ENCODE results near the gene PPP2R3A. TPM values are rescaled to one million over a fixed set of nuclear protein-coding genes. Genes with fewer than 3 reads are reported as not detected.
A peak's percentile ranks its signal among the peaks of the same experiment; 100 is the strongest.

PPP2R3A gene, protein sequence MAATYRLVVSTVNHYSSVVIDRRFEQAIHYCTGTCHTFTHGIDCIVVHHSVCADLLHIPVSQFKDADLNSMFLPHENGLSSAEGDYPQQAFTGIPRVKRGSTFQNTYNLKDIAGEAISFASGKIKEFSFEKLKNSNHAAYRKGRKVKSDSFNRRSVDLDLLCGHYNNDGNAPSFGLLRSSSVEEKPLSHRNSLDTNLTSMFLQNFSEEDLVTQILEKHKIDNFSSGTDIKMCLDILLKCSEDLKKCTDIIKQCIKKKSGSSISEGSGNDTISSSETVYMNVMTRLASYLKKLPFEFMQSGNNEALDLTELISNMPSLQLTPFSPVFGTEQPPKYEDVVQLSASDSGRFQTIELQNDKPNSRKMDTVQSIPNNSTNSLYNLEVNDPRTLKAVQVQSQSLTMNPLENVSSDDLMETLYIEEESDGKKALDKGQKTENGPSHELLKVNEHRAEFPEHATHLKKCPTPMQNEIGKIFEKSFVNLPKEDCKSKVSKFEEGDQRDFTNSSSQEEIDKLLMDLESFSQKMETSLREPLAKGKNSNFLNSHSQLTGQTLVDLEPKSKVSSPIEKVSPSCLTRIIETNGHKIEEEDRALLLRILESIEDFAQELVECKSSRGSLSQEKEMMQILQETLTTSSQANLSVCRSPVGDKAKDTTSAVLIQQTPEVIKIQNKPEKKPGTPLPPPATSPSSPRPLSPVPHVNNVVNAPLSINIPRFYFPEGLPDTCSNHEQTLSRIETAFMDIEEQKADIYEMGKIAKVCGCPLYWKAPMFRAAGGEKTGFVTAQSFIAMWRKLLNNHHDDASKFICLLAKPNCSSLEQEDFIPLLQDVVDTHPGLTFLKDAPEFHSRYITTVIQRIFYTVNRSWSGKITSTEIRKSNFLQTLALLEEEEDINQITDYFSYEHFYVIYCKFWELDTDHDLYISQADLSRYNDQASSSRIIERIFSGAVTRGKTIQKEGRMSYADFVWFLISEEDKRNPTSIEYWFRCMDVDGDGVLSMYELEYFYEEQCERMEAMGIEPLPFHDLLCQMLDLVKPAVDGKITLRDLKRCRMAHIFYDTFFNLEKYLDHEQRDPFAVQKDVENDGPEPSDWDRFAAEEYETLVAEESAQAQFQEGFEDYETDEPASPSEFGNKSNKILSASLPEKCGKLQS (N-terminal part only)
- 10 to 100 TPM; 21.2 to 26.1 (median 24.8) TPM for total RNA-seq (2021; fragmentation: NEBNext Ultra II Directional; extraction: Animal tissue kit (Norgen Biotek cat#: 25700))
- long read RNA-seq, full-length matches to known transcripts: 3 of 25 reads
- long read RNA-seq, partial matches to known transcripts: 14 of 25 reads
- long read RNA-seq, other reads (novel, unspliced or antisense): 8 of 25 reads

DNA sequence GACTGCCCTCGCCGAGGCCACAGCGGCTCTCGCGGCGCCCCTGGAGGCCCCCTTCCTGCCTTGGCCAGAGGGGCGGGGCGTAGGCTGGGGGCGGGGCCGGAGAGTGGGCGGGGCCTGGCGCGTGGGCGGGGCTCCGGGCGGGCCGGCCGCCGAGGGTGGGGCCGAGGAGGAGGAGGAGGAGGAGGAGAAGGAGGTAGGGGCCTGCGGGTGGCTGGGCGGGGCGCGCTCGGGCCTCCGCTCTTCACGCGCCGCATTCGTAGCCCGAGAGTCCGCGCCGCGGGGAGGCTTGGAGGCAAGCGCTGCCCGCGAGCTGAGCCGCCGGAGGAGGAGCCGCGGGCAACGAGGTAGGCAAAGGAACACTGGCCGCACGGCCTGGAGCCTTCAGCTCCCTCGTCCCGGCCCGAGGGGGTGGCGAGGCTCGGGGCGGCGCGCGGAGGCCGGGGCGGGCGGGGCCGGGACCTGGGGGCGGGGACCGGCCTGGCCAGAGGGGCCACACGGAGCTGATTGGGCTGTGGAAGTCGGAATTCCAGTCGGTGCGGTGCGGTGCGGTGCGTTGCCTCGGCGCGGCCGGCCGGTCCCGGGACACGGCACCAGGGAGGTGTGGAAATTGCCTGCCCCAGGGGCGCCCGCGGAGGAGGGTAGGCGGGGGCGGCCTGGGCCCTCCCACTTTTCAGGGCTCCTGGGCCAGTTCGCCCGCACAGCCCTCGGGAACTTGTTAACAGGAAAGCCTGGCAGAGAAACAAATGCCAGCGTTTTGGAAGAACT, at the start of gene PPP2R3A:
Gene PPP2R3A (plus strand): TSS at position 223 of the 765 bp plus-strand sequence. CDS start 35,771 bp downstream, outside the sequence.
- TF ChIP-seq, protein P1, sequence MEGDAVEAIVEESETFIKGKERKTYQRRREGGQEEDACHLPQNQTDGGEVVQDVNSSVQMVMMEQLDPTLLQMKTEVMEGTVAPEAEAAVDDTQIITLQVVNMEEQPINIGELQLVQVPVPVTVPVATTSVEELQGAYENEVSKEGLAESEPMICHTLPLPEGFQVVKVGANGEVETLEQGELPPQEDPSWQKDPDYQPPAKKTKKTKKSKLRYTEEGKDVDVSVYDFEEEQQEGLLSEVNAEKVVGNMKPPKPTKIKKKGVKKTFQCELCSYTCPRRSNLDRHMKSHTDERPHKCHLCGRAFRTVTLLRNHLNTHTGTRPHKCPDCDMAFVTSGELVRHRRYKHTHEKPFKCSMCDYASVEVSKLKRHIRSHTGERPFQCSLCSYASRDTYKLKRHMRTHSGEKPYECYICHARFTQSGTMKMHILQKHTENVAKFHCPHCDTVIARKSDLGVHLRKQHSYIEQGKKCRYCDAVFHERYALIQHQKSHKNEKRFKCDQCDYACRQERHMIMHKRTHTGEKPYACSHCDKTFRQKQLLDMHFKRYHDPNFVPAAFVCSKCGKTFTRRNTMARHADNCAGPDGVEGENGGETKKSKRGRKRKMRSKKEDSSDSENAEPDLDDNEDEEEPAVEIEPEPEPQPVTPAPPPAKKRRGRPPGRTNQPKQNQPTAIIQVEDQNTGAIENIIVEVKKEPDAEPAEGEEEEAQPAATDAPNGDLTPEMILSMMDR (IDR thresholded peaks at IDR 0.05): no peak
- peak within 1 kb of the TSS; percentile 83 for H3K27ac Mint-ChIP-seq
- peaks cover 27% of the 10 kb centered on the region for H3K36me3 Mint-ChIP-seq (ENCODE audit: low read depth)
- no peaks in the 10 kb centered on the region; the same call in 1 of the 2 replicates for H3K27me3 Mint-ChIP-seq (ENCODE audit: insufficient read depth)
- peak; percentile 73 for DNase-seq
- peaks cover 7% of the 10 kb centered on the region for H3K9me3 Mint-ChIP-seq
- H3K4me1 Mint-ChIP-seq (ENCODE audit: low read depth): peaks cover 47% of the 10 kb centered on the region
- H3K4me3 Mint-ChIP-seq: peak within 1 kb of the TSS; percentile 94

DNA sequence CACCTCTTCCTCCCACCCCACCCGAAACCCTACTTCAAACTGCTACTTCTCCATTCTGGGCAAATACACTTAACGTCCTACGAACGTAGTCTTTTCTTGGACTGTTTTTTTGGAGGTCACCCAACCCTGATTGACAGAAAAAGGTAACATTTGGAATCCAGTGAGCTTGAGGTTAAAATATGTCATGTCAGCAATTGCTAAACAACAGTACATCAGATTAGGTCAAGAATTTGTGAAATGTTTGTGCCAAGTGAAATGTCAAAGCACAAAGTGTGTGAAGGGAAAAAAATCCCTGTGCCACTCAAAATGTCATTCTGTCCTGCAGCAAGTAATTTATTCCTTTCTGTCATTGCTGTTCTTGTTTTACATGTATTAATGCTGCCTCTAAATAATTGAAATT, 49.2 kb upstream of the PPP2R3A start:
- no peak for DNase-seq
- Mint-ChIP-seq H3K36me3 (ENCODE audit: low read depth) (no peaks in the 10 kb centered on the region), H3K27me3 (ENCODE audit: insufficient read depth) (no peaks in the 10 kb centered on the region), H3K4me3 (no peak overlapping the region), H3K27ac (no peak overlapping the region), H3K4me1 (ENCODE audit: low read depth) (peaks cover 11% of the 10 kb centered on the region), H3K9me3 (no peaks in the 10 kb centered on the region)
- TF ChIP-seq, protein P1 (IDR thresholded peaks at IDR 0.05): no peak

DNA sequence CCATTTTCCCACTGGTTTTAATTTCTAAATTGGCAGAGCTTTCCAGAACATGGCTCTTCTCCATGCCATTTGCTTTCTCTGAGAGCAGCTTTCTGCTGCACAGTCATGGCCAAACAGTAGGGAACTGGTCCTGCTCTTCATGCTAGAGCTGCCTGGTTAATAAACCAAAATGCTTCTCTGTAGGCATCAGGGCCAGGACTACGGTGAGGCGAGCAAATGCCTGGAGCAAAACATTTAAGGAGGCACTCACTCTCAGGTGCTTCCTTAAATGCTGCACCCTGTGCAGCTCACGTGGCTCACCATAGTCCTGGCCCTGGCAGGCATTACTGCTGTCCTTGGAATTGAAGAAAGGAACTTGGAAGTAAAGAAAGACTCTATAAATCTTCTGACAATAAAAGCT, 48.5 kb upstream of the PPP2R3A start:
- Mint-ChIP-seq H3K4me3 (no peak overlapping the region), H3K27me3 (ENCODE audit: insufficient read depth) (no peaks in the 10 kb centered on the region)

DNA sequence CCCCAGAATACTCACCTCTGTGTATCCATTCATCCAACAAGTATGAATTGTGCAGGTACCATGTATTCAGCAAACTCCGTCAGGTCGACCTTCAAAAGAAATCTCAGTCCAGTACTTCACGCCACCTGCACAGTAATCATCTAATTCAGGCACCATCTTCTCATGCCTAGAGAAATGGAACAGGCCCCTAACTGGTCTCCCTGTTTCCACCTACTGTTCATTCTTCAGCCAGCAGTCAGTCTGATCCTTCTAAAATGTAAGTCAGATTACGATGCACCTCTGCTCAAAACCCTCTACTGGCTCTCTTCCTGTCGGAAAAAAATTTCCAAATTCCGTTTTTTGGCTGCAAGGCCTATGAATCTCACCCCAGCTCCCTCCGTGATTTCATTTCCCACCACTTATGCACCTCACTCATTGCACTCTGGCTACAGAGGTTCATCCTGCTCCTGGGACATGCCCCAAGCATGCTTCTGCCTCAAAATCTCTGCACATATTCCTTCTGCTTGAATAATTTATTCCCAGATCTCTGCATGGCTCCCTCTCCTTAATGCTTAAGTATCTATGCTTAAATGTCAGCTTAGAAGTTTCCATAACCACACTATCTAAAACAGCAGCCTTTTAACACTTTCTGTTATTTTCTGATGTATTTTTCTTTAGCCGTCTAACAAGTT, 47.5 kb upstream of the PPP2R3A start:
- Mint-ChIP-seq H3K27me3 (ENCODE audit: insufficient read depth) (no peaks in the 10 kb centered on the region), H3K9me3 (no peaks in the 10 kb centered on the region), H3K4me3 (no peak overlapping the region), H3K4me1 (ENCODE audit: low read depth) (peaks cover 15% of the 10 kb centered on the region), H3K27ac (no peak overlapping the region), H3K36me3 (ENCODE audit: low read depth) (no peaks in the 10 kb centered on the region)
- DNase-seq: no peak
- TF ChIP-seq, protein P1 (IDR thresholded peaks at IDR 0.05): no peak

More for the DNA sequence above, 48.5 kb upstream of the PPP2R3A start:
- no peak for DNase-seq
- TF ChIP-seq, protein P1 (IDR thresholded peaks at IDR 0.05): no peak
- Mint-ChIP-seq H3K36me3 (ENCODE audit: low read depth) (no peaks in the 10 kb centered on the region), H3K9me3 (no peaks in the 10 kb centered on the region), H3K27ac (no peak overlapping the region), H3K4me1 (ENCODE audit: low read depth) (peaks cover 9% of the 10 kb centered on the region)
